ENCODE data around the gene UBA1.

The UBA1 gene

DNA sequence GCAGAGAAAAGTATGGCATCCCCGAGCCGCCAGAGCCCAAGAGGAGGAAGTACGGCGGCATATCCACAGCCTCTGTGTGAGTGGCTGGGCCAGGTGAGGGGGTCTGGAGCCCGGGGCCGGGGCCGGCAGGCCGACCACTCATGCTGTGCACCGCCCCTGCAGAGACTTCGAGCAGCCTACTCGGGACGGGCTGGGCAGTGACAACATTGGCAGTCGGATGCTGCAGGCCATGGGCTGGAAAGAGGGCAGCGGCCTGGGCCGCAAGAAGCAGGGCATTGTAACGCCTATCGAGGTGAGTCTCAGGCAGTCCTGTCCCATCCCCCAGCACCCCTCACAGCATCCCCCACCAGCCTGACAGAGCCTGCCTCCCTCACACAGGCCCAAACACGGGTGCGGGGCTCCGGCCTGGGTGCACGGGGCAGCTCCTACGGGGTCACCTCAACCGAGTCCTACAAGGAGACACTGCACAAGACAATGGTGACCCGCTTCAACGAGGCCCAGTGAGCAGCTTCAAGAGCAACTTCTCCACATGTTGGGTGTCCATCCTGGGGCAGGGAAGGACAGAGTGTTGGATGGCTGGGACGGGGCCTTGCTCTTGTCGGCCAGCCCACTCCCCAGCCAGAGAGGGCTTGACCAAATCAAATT lies 7.4 kb upstream of the UBA1 start:
- no peak for DNase-seq (ENCODE audit: low spot score)
- H3K27ac ChIP-seq, result no peak overlapping the region
- TF ChIP-seq, protein P1, sequence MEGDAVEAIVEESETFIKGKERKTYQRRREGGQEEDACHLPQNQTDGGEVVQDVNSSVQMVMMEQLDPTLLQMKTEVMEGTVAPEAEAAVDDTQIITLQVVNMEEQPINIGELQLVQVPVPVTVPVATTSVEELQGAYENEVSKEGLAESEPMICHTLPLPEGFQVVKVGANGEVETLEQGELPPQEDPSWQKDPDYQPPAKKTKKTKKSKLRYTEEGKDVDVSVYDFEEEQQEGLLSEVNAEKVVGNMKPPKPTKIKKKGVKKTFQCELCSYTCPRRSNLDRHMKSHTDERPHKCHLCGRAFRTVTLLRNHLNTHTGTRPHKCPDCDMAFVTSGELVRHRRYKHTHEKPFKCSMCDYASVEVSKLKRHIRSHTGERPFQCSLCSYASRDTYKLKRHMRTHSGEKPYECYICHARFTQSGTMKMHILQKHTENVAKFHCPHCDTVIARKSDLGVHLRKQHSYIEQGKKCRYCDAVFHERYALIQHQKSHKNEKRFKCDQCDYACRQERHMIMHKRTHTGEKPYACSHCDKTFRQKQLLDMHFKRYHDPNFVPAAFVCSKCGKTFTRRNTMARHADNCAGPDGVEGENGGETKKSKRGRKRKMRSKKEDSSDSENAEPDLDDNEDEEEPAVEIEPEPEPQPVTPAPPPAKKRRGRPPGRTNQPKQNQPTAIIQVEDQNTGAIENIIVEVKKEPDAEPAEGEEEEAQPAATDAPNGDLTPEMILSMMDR (conservative IDR thresholded peaks at IDR 0.05; ENCODE audit: low read depth), result no peak
- ChIA-PET POLR2A (ENCODE audit: low non-redundant PET) (no interaction called here), CTCF (no interaction called here)

DNA sequence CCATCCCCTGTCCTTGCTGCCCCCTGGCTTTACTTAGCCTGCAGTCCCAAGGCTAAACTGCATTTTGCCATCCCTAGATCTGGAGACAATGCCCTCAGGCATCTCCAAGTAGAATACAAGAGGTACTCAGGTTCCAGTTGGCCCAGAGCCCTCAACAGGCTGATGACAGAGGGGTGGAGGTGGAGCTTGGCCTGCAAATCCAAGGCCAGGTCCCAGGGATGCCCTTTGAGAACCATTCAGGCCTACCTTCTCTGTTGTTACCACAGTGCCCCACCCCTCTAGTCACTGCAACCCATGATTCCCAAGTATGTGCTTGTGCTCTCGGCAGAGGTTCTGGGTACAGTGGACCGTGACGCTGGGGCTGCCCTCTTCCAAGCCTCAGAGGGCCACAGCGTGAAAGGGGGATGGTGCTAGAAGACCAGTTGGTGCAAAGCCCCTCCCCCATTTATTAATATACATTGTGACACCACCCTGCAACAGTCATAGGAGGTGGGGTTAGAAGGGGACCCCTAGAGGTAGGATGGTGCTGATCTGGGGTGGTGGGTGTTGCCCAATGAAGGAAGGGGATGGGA lies 6.4 kb upstream of the UBA1 start:
- H3K27ac ChIP-seq, result peak overlapping the region; percentile 34
- POLR2A ChIA-PET (ENCODE audit: low non-redundant PET), result no interaction called here
- CTCF ChIA-PET, result interaction anchor here (1.0 kb wide), 1 partner anchor 337 kb away, joined by 3 read pairs; no protein-coding TSS in a partner anchor
- DNase-seq (ENCODE audit: low spot score), result no peak
- TF ChIP-seq, protein P1 (conservative IDR thresholded peaks at IDR 0.05; ENCODE audit: low read depth), result no peak

DNA sequence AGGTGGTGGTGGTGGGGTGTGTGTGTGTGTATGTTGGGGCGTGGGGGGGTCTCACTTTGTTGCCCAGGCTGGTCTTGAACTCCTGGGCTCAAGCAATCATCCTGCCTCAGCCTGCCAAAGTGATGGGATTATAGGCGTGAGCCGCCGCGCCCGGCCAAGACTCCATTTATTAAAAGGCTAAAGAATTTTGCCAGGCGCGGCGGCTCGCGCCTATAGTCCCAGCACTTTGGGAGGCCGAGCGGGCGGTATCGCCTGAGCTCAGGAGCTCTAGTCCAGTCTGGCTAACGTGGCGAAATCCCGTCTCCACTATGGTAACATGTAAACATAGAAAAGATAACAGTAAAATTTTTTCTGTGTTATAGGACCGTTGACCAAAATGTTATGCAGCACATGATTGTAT lies 3.7 kb upstream of the UBA1 start:
- H3K27ac ChIP-seq, result no peak overlapping the region
- ChIA-PET POLR2A (ENCODE audit: low non-redundant PET) (no interaction called here), CTCF (no interaction called here)
- TF ChIP-seq, protein P1 (conservative IDR thresholded peaks at IDR 0.05; ENCODE audit: low read depth), result no peak
- no peak for DNase-seq (ENCODE audit: low spot score)

DNA sequence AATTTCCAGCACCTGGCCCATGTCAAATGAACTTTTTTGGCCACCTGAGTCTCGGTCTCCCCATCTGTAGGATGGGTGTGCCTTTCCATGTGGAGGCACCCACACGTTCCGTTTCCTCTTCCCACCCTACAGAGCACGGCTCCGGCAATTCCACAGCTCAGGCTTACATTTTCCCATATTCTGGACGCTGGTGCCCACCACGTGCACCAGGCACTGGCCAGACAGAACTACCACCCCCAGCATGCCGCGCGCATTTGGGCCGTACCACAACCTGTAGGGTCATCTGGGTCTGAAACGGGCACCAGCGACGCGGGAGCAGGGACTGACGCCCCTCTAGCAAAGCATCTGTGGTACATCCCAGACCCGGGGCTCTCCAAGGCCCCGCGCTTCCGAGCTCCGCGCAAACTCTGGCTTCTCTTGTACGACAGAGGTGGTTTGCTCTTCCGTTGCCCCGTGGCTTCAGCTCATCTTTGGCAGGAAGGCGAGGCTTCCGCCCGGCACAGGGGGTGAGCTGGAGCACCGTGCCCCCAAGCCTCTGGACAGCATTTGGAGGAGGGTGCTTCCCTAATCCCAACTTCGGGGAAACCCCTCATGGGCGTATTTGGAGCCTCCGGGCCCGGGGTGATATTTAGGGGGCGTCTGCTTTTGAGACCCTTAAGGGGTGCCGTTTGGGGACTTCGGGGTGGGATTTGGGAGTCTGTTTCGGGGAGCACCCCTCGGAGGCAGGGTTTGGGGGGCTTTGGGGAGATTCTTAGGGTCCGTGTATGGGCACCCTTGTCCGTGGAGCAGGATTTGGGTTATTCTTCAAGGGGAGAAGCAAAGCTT lies 3.0 kb upstream of the UBA1 start:
- POLR2A ChIA-PET (ENCODE audit: low non-redundant PET), result interaction anchor here (1.1 kb wide), 1 partner anchor 46 kb away, joined by 4 read pairs; the partner anchor contains the start of gene NDUFB11
- TF ChIP-seq, protein P1 (conservative IDR thresholded peaks at IDR 0.05; ENCODE audit: low read depth), result no peak
- CTCF ChIA-PET, result no interaction called here
- peak; percentile 88 for DNase-seq (ENCODE audit: low spot score)
- peak overlapping the region; percentile 87 for H3K27ac ChIP-seq

DNA sequence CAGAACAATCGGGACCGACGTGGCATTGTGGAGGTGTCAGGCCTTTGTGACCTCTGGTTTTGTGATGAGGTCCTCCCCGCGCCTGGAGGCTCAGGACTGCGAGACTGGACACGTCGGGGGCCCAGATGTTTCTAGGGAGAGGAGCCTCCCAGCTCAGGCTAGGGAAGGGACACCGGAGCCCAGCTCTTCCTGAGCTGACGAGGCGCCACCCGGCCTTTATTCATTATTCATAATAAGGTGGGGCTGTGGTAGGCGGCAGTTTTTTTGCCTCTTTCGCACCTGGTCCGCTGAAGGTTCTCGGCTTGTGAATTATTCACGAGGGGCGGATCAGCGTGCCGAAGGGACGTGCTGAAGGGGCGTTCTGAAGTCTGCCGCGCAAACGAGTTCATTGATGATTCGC lies 2.3 kb upstream of the UBA1 start:
- H3K27ac ChIP-seq, result peak overlapping the region; percentile 87
- ChIA-PET CTCF (no interaction called here), POLR2A (ENCODE audit: low non-redundant PET) (interaction anchor here (1.1 kb wide), 1 partner anchor 47 kb away, joined by 4 read pairs; the partner anchor contains the start of gene NDUFB11)
- TF ChIP-seq, protein P1 (conservative IDR thresholded peaks at IDR 0.05; ENCODE audit: low read depth), result no peak
- peak; percentile 45 for DNase-seq (ENCODE audit: low spot score)

DNA sequence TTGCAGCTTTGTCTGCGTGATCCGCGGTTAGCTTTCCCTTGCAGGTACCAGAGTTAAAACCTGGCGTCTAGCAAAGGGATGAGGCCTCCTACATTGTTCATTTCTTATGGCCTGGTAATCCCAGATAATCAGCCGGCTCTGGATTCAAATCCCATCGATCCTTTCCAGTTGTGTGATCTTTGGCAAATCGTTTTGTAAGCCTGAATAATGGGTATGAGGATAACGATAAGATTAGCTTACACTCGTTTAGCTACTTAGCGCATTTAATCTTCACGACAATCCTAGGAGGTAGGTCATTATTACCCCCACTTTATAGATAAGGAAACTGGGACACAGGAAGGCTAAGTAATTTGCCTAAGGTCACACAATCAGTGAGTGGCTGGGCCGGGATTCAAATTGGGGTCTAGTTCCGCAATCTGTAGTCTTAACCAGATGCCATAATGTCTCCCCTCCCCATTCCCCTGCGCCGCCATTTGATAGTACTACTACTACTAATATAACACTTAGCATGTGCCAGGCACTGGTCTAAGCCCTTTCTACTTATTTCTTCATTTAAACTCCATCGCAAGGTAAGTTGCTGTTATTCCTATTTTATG lies 1.7 kb upstream of the UBA1 start:
- POLR2A ChIA-PET (ENCODE audit: low non-redundant PET), result interaction anchor here (1.1 kb wide), 1 partner anchor 48 kb away, joined by 4 read pairs; the partner anchor contains the start of gene NDUFB11
- H3K27ac ChIP-seq, result peak overlapping the region; percentile 87
- TF ChIP-seq, protein P1 (conservative IDR thresholded peaks at IDR 0.05; ENCODE audit: low read depth), result no peak
- DNase-seq (ENCODE audit: low spot score), result no peak
- CTCF ChIA-PET, result interaction anchor here (1.1 kb wide), 1 partner anchor 331 kb away, joined by 4 read pairs; no protein-coding TSS in a partner anchor

Data from RWPE1 (cell line).